ENCODE measurements around the gene ADTRP. TPM values are rescaled to one million over a fixed set of nuclear protein-coding genes. Genes with fewer than 3 reads are reported as not detected.

ADTRP gene
- total RNA-seq, 2 experiments from 2014 or later = not detected

- CTCF ChIA-PET (ENCODE audit: unreplicated experiment) = no interaction called here
- Histone ChIP-seq H4K20me1 (ENCODE audit: insufficient read depth, low read length) (no peaks in the 10 kb centered on the region), H3K79me2 (ENCODE audit: insufficient read depth, low read depth, low read length) (no peaks in the 10 kb centered on the region), H3K4me1 (ENCODE audit: insufficient read depth, low read length, poor library complexity, severe bottlenecking) (no peaks in the 10 kb centered on the region), H3K9me2 (ENCODE audit: insufficient read depth, low read length) (no peaks in the 10 kb centered on the region), H3K4me3 (ENCODE audit: low read depth, low read length, poor library complexity, severe bottlenecking) (no peak overlapping the region), H3K36me3 (ENCODE audit: insufficient read depth, low read length) (no peaks in the 10 kb centered on the region), H3K27ac (ENCODE audit: low read depth, low read length, poor library complexity, severe bottlenecking) (no peak overlapping the region), H2AFZ (ENCODE audit: low read length) (no peak overlapping the region), H3K4me2 (ENCODE audit: low read length) (no peak overlapping the region), H3K9me3 (ENCODE audit: low read length) (no peaks in the 10 kb centered on the region)
- POLR2A ChIA-PET = no interaction called here
- no peak for DNase-seq (ENCODE audit: low spot score)
- TF ChIP-seq, protein P1, sequence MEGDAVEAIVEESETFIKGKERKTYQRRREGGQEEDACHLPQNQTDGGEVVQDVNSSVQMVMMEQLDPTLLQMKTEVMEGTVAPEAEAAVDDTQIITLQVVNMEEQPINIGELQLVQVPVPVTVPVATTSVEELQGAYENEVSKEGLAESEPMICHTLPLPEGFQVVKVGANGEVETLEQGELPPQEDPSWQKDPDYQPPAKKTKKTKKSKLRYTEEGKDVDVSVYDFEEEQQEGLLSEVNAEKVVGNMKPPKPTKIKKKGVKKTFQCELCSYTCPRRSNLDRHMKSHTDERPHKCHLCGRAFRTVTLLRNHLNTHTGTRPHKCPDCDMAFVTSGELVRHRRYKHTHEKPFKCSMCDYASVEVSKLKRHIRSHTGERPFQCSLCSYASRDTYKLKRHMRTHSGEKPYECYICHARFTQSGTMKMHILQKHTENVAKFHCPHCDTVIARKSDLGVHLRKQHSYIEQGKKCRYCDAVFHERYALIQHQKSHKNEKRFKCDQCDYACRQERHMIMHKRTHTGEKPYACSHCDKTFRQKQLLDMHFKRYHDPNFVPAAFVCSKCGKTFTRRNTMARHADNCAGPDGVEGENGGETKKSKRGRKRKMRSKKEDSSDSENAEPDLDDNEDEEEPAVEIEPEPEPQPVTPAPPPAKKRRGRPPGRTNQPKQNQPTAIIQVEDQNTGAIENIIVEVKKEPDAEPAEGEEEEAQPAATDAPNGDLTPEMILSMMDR (conservative IDR thresholded peaks at IDR 0.05; ENCODE audit: low read length) = no peak
- no peak for TF ChIP-seq EZH2phosphoT487 (IDR thresholded peaks at IDR 0.05; ENCODE audit: borderline replicate concordance, low read depth, low read length)
- BruUV-seq (replicated peaks) = no TSS peak
- intact Hi-C loops (cut with micrococcal nuclease; ENCODE audit: unreplicated experiment) = no loop called here
These were observed 11.8 kb downstream of the ADTRP start for GRCh38 chr6:11766589-11767450.

DNA sequence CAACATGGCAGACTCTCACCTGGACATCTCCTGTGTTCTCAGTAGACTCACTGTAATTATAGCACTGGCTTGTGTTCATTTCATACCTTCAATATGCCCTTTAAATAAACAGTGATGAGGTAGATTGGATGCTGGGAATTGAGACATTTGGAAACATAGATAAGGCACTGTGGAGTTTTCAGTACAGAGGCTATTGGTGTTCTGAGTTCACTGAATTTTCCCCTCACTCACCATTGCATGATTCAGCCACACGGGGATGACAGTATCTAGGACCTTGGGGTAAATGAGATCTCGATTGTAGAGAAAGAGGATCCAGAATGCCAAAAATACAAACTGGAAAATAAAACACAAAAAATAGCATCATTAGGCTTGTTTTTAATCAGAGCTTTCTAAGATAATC, 12.6 kb downstream of the ADTRP start:
- POLR2A ChIA-PET = no interaction called here
- H2AFZ ChIP-seq (ENCODE audit: low read length) = no peak overlapping the region

More for the DNA sequence above, 12.6 kb downstream of the ADTRP start:
- H3K9me2 ChIP-seq (ENCODE audit: insufficient read depth, low read length) = no peaks in the 10 kb centered on the region
- TF ChIP-seq, protein P1 (conservative IDR thresholded peaks at IDR 0.05; ENCODE audit: low read length) = no peak
- no peak for TF ChIP-seq EZH2phosphoT487 (IDR thresholded peaks at IDR 0.05; ENCODE audit: borderline replicate concordance, low read depth, low read length)
- intact Hi-C loops (cut with micrococcal nuclease; ENCODE audit: unreplicated experiment) = no loop called here
- H3K36me3 ChIP-seq (ENCODE audit: insufficient read depth, low read length) = no peaks in the 10 kb centered on the region
- no peak overlapping the region for H3K27ac ChIP-seq (ENCODE audit: low read depth, low read length, poor library complexity, severe bottlenecking)
- no peaks in the 10 kb centered on the region for H3K9me3 ChIP-seq (ENCODE audit: low read length)
- no peak overlapping the region for H3K4me2 ChIP-seq (ENCODE audit: low read length)
- H4K20me1 ChIP-seq (ENCODE audit: insufficient read depth, low read length) = no peaks in the 10 kb centered on the region
- DNase-seq (ENCODE audit: low spot score) = no peak
- no TSS peak for BruUV-seq (replicated peaks)
- CTCF ChIA-PET (ENCODE audit: unreplicated experiment) = no interaction called here
- no peak overlapping the region for H3K4me3 ChIP-seq (ENCODE audit: low read depth, low read length, poor library complexity, severe bottlenecking)
- H3K4me1 ChIP-seq (ENCODE audit: insufficient read depth, low read length, poor library complexity, severe bottlenecking) = no peaks in the 10 kb centered on the region
- no peaks in the 10 kb centered on the region for H3K79me2 ChIP-seq (ENCODE audit: insufficient read depth, low read depth, low read length)

Data from OCI-LY7 (cell line).